ENCODE data around the gene C6orf141.

Gene C6orf141

GRCh38 chr6:49540614-49541013, 9.9 kb upstream of the C6orf141 start:
- no peak for DNase-seq (ENCODE audit: low spot score)

GRCh38 chr6:49541210-49541724, 9.2 kb upstream of the C6orf141 start:
- DNase-seq (ENCODE audit: low spot score): no peak

GRCh38 chr6:49541936-49542335, 8.5 kb upstream of the C6orf141 start:
- DNase-seq (ENCODE audit: low spot score): no peak

GRCh38 chr6:49543087-49543858, 7.2 kb upstream of the C6orf141 start:
- DNase-seq (ENCODE audit: low spot score): no peak

- no peak for DNase-seq (ENCODE audit: low spot score)
Observed at GRCh38 chr6:49546331-49546730, 4.1 kb upstream of the C6orf141 start.

GRCh38 chr6:49548613-49549304, 1.7 kb upstream of the C6orf141 start:
- DNase-seq (ENCODE audit: low spot score): no peak

- no peak for DNase-seq (ENCODE audit: low spot score)
Observed at GRCh38 chr6:49549691-49550491, 577 bp upstream of the C6orf141 start.

- no peak for DNase-seq (ENCODE audit: low spot score)
Observed at GRCh38 chr6:49551078-49551865, 804 bp downstream of the C6orf141 start.

GRCh38 chr6:49551866-49552129, 1.3 kb downstream of the C6orf141 start:
- no peak for DNase-seq (ENCODE audit: low spot score)

GRCh38 chr6:49552596-49552995, 2.1 kb downstream of the C6orf141 start:
- DNase-seq (ENCODE audit: low spot score): no peak

- no peak for DNase-seq (ENCODE audit: low spot score)
Observed at GRCh38 chr6:49553384-49553783, 2.9 kb downstream of the C6orf141 start.

- no peak for DNase-seq (ENCODE audit: low spot score)
Observed at GRCh38 chr6:49555951-49556350, 5.5 kb downstream of the C6orf141 start.

GRCh38 chr6:49556429-49556837, 6.0 kb downstream of the C6orf141 start:
- DNase-seq (ENCODE audit: low spot score): no peak

GRCh38 chr6:49557177-49557576, 6.7 kb downstream of the C6orf141 start:
- no peak for DNase-seq (ENCODE audit: low spot score)

GRCh38 chr6:49558238-49558637, 7.8 kb downstream of the C6orf141 start:
- DNase-seq (ENCODE audit: low spot score): no peak

- no peak for DNase-seq (ENCODE audit: low spot score)
Observed at GRCh38 chr6:49563006-49563886, 12.8 kb downstream of the C6orf141 start.

- no peak for DNase-seq (ENCODE audit: low spot score)
Observed at GRCh38 chr6:49564552-49564951, 14.1 kb downstream of the C6orf141 start.

- no peak for DNase-seq (ENCODE audit: low spot score)
Observed at GRCh38 chr6:49565261-49565660, 14.8 kb downstream of the C6orf141 start.

- DNase-seq (ENCODE audit: low spot score): no peak
Observed at GRCh38 chr6:49565855-49566254, 15.4 kb downstream of the C6orf141 start.

GRCh38 chr6:49570474-49571079, 20.1 kb downstream of the C6orf141 start:
- no peak for DNase-seq (ENCODE audit: low spot score)

- DNase-seq (ENCODE audit: low spot score): no peak
Observed at GRCh38 chr6:49576618-49577017, 26.1 kb downstream of the C6orf141 start.

Measured in CD4-positive, alpha-beta T cell treated with Interleukin-2 at 100 ng/mL for 4 hours (primary cell).